Activated T-cell treated with anti-CD3 and anti-CD28 coated beads for 48 hours (primary cell): ENCODE measurements around the gene CHST15.

Source experiments
- DNase-seq: peaks from one replicate; pipeline ENCODE4 v3.0.0-alpha.2; 2020; ENCODE audit warnings: low read depth

The CHST15 gene

DNA sequence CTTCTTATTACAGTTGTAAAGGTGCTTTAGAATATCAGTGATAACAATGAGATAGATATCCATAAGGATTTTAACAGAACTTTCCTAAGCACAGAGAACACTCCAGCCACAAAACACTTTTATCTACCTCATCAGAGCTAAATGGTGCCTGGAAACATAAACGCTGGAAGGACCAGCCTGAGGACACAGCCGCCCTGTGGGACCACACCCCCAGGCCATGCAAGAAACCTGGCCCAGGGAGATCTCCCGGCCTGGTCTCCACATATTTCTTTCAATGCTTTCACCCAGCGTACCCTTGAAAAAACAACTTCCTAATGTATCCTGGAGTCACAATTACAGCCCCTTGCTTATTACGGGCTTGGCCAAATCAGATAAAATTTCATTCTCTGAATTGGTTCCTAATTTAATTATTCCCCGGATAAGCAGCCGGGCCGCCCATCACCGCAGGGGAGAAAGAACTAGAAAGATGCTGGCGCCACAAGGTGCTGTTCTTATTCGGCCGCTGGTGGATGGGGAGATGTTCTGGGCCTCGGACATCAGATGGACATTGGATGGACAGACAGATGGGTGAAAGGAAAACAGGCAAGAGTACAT, 11.8 kb downstream of the CHST15 start:
- no peak for DNase-seq

DNA sequence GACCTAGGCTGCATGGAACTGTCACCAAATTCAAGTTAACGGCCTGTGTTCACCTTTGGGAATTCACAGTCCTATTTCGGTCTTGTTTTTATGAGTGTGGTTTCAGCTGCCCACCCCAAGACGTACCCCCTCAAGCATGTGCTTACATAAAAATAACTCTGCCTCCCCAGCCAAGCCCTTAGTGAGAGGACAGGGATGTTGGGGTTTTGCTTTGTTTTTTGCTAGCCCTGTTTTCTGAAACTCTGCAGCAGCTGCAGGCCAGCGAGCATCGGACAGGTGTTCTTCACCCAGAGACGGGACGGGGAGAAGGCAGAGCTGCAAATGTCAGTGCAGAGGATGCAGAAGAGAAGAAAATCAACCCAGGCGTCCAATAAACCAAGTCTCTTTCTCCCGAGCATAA, 13.5 kb downstream of the CHST15 start:
- no peak for DNase-seq

DNA sequence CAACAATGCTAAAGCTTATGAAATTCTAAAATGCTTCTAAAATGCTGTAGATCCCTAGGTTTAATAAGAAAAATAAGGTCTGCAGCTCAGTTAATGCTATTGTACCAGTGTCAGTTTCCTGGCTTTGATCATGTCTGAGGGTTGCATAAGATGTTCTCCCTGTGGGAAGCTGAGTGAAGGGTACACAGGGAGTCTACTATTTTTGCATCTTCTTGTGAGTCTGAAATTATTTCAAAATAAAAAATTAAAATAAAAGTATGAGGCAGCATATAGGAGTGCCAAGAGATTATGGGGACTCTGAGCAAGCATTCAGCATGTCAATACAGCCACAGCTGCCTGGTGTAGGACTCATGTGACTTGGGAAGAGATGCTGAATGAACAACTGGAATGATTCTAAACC, 14.7 kb downstream of the CHST15 start:
- DNase-seq, result no peak

DNA sequence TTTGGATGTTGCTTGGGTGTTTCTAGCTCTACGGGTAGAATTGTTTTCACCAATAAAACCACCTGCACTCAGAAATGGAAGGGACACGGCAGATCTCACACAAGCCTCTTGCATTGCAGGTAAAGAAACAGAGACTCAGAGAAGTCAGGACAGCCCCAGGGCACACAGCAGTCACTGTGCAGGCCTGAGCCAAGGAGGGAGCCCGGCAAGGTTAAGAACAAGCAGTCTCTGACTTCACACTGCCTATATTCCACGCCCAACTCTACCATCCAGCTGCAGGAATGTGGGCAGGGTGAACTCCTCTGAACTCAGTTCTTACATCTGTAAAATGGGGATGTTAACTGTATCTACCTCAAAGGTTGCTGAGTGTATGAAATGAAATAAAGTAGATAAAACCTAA, 15.4 kb downstream of the CHST15 start:
- DNase-seq, result no peak

DNA sequence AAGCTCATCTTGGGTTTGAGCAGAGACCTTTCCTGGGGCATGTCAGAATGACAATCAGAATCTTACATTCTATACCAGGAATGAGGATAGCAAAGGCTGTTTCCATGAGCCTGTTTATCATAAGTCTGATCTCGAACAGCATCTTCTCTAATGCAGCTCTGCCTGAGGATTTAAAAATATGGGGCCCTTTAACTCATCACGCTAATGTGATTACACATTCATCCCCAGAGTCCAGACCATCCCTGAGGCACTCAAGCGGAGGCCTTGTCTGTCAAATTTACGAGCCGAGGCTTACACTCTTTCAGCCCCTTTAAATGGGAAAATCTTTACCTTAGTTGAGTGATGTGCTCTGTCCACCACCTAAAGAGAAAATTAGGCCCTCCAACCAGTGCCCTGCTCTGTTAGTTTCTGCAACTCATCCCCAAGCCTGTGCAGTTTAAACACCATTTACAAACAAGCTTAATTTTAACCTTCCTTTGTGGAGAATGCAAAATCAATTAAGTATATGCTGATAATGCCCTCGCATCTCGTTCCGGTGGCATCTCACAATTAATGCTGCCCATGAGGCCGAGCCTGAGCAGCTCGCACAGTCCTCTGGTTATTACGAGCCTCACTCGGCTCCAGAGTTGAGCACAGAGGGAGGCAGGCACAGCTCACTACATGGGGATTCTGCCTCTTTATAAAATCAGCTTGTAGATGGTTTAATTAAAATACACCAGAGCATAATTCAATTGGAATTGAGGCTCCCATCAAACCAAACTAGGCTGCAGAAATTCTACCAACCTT, 16.0 kb downstream of the CHST15 start:
- no peak for DNase-seq

DNA sequence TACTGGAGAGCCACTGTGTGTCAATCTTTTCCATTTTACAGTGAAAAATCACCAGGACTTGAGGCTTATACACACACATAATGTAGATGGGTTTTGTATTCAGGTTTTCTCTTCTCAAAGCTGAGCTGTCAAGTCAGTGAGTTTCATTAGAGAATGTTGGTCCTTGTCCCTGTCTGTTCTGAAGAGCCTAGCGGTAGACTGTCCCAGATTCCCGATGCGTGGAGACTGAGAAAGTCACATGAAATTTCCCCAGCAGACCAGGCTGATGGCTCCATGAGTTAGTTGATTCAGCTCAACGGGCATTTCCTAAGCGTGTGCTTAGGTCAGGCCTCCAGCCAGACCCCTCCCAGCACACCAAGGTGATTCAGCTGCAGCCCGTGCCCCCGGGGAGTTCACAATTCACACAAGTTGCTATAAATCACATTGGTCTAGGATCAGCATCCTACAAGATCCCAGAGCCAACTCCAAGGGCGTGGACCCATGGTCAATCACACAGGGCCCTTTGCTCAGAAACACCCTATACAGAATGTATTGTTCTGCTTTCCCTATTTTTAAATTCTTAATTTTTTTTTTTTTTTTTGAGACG, 17.2 kb downstream of the CHST15 start:
- no peak for DNase-seq

DNA sequence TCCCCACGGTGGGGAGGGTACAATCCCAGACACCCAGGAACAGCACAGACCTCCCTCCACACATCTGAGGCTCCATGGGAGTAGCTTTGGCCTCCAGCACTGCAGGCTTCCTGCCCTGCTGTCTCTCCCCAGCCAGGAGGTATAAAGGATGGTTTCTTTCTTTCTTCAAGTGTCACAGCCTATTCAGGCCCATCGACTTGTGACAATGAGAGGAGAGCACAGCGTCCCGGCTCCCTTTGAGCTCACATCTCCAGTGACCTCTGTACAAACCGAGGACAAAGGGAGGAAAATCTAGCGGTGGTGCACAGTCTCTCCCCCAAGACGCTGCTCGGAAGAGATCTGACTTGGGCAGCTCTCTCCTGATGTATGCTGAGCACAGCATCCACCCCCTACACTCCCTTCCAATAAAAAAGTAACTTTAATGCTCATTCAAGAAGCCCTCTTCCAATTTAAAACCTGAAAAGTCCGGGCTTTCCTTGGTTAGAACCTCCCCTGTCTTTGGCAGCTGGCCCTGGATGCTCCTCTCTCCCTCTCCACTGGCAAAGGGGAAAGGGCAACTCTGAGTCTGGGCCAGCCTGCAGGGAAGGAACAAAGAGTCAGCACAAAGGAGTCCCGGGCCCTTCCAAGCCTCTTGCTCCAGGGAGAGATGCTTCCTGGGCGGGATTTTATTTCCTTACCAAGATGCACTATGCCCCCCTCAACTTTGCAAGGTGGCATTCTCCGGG, 18.0 kb downstream of the CHST15 start:
- no peak for DNase-seq

DNA sequence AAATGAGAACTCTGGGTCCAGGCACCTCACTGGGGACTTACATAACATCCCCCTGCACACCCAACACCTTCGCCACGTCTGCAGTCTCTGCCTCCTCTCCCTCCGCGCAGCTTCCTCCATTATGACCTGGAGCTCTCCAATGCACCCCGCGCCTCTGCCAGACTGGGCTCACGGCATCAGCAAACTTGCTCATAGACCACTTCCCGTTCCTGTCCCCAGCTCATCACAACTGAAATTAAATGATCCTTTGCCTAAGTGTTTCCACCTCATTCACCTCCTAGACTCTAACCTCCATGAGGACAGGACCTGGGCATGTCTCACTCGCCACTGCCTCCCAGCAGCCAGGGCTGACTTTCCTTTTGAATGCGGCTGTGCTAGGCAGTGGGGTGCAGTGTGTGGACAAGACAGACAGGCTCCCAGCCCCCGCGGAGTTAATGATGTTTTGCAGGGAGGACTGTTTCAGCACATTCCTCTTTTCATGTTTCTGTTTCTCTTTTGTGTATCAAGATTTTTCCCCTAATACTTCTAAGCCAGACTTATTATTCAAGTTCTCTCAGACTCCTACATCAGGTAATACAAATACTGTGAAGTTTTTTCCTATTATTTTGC, 18.8 kb downstream of the CHST15 start:
- no peak for DNase-seq

DNA sequence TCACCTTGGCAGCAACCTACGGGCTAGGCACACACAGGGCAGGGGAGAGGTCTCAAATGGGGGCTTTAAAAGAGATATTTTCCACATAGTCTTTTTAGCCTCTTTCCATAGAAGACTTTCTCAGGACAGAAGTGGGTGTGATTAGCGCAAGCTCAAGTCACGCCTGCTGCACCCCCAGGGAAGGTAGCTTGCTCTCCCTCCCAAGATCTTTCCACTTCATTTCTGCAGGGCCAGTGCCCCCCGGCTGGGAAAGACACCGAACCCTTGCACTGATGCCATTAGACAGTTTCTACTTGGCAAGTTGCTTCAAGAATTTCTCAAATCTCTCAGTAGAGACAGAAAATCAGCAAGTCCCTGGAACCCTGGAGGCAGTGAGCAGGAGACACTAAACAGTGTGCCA, 19.4 kb downstream of the CHST15 start:
- no peak for DNase-seq

DNA sequence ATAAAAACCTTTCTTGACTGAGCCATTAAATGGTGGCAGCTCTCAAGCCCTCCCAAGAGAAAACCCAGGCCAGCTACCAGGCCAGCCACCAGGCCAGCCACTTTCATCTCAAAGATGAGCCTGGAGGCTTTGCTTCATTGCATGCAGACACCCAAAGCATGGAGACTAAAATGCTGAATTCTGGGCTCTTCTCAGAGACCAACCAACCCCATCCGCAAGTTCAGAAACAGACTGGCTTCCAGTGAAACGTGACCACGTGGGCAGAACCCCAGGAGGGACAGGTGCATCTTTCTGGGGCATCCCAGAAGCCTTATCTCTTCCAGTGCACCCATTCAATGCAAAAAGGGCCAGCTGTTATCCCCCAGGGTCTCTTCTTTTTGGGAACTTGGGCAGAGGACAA, 20.9 kb downstream of the CHST15 start:
- DNase-seq, result no peak

DNA sequence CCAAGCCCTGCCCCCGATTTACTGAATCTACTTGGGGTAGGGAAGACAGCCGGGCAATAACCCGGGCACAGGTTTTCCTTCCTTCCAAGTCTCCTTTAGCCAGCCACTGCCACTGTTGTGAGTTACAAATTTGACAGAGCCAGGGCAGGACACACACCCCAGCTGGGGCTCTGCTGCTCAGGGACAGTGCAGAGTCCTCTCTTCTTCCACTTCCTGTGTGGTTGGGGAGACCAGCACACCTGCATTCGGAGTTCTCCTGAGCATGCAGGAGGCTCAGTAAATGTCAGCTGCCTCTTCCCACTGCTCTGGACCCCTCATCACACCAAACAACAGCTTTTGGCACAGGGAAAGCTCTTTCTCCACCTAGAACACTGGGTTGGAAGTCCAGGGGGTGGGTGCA, 21.3 kb downstream of the CHST15 start:
- DNase-seq, result no peak

DNA sequence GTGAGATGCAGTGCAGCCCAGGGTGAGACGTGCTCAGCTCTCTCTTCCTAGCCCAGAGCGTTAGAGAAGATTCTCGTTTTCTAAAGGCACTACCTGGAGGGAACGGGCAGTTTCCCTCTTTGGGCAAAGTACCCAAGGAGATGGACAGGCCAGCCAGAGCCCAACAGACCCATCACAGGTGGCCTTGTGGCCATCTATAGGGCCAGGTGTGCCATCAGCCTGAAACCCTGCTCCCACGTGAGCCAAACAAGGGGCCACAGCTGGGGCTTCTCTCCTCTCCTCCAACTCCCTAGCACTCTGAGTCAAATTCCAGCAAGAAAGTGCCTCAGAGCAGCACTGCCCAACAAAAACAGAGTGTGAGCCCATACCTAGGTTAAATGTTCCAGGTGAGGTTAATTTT, 22.3 kb downstream of the CHST15 start:
- no peak for DNase-seq

DNA sequence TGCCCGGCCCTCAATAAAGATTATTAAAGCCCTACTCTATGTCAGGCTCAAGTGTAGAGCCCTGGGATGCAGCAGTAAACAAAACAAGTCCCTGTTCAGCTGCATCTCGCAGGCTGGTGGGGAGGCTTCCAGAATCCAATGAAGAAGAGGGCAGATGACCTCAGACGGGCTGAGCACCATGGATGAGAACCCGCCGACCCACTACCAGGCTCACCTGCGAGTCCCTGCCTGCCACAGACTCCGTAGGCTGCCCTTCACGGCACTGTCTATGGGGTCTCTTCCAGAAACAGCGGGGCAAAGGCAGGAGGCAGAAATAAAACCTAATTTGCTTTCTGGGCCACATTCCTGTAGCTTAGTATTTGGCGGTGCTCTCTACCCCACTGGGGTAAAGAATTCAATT, 22.7 kb downstream of the CHST15 start:
- DNase-seq, result no peak

DNA sequence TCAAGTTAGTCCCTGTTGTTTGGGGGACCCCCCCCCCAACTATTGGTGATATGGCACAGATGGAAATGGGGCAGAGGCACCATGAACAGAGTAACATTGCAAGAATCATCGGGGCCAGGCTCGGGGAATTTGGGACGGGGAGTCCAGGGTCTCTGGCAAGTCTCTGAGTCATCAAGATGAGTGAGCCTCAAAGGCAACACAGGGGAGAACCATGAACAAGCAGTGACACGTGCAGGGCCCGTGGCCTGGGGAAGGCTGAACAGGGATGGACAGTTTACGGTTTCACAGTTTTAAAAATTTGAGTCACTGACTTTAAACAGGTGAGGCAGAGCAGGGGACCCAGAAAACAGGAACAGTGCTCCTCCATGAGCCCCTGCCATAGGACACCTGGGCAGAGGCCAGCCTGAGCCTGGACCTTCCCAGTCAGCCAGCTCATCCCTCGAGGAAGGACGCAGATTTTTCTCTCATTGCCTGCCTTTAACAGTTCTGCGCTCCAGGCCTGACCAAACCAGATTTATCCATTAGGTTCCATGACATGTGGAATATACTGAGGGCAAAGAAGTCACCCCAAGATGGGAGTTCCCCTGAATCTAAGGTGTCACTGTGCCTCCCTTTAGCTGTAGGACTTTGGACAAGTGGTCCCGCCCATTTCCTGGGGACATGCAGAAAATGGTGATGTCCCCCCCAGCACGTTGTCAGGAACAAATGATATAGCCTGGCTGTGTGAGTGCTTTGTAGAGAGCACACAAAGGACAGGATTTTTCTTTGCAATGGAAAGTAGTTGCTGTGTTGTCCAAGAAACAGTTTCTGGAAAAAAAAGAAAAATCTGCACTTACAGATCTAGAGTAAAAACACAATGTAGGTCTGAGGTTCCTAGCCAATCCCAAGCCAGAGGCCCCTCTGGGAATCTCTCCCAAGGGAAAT, 23.8 kb downstream of the CHST15 start:
- DNase-seq, result no peak

DNA sequence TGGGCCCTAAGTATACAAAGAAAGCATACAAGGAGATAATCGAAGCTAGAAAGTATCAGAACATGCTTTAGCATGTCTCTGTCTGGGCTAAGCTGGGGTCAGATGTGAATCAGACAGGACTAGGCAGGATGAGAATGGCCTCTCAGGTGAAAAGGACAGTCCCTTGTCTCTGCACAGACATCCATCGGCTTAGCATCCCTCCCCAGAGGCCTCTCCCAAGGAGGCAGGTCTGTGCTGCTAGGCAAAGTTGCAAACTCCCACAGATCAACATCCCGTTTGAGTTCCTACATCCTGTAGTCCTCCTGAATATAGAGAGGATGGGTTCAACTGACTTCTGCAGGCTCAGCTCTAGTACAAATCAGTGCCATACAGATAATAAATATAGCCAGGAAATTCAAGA, 24.5 kb downstream of the CHST15 start:
- DNase-seq, result no peak

DNA sequence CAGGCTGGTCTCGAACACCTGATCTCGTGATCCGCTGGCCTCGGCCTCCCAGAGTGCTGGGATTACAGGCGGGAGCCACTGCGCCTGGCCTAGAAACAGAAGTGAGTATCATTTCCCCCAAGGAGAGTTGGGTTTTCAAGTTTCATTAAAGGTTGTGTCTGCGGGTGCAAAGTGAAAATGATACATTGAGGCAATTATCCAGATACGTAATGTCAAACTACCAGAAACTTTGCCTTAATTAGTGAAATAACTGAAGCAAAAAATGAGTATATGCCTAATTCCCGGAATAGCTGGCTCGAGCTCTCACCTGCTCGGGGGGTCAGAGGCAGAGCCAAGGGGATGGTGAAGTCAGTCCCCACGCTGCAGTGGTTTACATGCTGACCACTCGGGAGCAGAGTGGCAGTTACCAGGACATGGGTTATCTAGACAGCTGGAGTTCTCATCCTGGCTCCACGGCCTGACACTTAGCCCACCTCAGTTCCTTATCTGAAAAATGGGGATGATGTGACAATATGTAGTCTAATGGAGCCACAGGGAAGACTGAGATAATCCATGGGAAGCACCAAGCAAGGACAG, 25.5 kb downstream of the CHST15 start:
- no peak for DNase-seq

DNA sequence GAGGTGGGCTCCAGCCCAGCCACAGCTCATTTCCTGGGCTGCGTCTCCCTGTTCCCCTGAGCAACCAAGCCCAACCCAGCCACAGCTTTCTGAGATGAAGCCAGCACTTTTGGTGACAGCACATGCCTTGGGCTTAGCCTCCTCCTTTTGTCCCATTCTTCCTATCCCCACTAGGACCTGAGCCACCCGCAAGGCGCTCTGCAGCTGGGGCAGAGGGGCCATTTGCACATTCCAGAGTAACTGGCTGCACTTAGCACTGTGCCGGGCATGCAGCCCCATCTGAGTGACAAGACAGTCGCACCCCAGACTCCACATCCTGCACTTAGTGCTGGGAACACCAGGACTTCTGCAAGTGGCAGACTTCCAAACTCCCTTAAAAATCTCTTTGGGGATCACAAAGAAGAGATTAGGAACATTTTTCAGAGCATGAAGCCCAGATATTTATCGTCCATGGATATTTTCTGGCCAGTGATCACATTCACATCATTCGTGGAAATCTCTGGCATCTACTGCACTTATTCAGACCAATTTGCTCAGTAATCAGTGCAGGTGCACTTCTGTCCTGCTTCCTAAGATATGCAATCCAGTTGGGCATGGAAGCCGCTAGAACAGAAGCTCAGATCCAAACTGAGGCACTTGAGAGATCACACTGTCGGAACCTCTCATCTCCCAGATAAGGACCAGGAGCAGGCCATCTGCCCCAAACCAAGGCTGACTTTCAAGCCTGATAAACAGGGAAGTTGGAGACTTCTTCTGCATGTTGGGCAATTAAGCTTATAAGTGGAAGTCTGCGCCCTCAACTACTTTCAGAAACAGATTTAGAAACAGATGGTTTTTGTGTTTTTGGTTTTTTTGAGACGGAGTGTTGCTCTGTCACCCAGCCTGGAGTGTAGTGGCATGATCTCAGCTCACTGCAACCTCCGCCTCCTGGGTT, 26.4 kb downstream of the CHST15 start:
- no peak for DNase-seq

DNA sequence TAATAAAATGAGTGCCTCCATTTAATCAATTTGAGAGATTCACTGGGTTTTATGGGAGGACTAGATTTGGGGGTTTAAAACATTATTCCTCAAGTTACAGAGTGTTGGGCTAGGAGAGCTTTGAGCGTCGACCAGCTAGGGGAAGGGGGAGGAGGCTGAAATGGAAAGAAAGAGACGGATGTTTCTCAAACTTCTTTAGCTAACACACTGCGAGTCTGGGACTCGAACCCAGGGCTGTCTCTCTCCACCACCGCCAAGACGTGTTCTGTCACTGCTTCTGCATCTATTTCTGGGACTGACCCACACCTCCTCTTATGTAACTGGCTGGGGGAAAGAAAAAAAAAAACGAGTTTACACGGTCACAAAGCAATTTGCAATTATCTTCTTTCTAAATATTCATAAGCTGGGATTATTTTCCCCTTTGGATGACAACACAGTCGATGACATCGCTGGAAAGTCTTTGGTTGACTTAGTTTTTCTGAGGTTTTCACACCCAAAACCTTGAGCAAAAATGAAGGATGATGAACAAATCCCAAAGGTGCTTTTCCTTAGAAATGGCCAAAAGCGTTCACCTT, 27.2 kb downstream of the CHST15 start:
- DNase-seq, result no peak

DNA sequence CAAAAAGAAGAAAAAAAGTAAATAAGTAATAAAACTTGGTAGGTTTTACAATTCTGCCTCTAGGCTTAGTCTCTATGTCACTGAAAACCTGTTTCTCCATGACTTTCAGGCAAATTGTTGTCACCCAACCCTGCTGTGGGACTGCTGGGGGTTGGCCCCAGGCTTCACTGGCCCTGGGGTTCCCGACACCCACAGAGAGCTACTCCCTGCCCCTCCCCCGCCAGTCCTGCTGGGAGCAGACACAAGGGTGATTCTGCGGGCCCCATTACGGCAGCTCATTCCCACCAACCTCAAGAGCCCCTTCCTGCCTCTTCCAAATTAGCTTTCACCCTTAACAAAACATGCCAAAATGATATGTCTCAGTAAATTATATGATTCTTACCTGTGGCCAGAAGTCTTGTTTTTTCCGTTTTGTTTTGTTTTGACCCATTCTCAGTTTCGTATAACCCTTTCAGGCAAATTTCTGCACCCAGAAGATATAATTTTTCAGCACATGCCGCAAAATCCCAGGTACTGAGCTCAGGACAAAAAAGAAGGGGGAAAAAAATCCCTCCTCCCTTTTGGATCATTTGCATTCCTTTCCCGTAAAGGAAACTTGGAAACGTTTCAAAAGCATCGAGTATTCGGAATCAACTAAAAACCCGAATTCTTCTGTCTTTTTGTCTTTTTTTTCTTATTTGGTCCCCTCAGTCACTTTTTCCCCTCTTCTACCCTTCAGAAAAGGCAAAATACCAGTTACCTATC, 27.8 kb downstream of the CHST15 start:
- DNase-seq, result no peak
